Cortex of kidney (tissue), 1 donor: ENCODE data around the gene GRID1.

Experiments used
- DNase-seq: peaks from one replicate; lab custom pipeline; 2025; lab: John Stamatoyannopoulos, UW

Gene GRID1

GRCh38 chr10:86366033-86366901 lies at the start of gene GRID1:
Gene GRID1 (minus strand): TSS chr10:86366795.
- DNase-seq: no peak

DNA sequence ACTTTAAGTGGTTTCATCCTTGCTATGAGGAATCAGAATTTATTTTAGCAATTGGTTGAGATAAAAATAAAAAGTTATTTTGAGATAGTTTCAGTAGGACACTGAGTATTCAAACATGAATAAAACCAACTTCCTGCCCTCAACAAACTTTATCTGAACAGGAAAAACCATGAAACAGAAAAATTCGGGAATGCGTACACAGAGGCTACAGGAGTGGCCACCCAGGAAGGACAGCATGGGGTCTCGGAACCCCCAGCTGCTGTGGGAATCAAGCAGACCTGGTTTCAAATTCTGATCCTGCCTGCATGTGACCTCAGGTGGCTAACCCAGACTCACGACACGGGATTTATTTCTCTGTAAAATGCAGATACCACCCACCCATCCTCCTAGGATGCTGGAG lies 49.0 kb upstream of the GRID1 start:
- DNase-seq: no peak

DNA sequence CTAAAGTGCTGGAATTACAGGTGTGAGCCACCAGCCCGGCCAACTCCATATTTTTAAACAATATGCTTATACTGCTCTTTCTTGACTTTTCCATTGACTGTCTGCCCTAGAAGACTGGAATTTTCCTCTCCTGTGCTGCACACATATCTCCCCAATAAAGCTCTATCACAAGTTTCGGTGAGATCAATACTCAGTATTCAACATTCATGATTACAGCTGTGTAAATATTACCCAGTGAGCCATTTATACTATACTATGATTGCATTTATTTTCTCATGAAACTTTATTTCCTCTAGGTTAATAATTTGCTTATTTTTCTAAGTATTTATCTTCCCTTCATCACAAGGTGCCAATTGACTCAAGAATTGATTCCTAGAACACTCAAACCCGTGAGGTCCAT lies 48.5 kb upstream of the GRID1 start:
- no peak for DNase-seq

- no peak for DNase-seq
These were observed 46.6 kb upstream of the GRID1 start for GRCh38 chr10:86413046-86413728.

DNA sequence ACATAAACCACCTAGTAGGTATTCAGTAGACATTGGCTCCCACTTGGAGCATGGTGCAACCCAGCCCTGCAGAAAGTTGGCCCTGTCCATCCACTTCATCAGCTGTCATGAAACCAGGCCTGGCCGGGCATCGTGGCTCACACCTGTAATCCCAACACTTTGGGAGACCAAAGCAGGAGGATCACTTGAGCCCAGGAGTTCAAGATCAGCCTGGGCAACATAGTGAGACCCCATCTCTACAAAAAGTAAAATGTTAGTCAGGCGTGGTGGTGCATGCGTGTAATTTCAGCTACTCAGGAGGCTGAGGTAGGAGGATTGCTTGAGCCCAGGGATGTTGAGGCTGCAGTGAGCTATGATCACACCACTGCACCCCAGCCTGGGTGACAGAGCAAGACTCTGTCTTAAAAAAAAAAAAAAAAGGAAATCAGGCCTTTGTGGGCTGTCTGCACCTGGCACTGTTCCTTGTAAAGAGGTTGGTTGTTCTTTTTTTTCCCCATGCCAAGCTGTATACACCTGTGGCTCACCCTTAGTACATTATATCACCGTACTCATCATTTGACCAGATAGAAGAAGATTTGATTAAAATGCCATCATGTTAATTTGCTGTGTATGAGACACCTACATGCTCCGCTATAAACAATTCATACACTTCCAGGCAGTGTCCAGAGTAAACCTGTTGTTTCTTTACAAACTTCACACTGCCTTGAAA lies 45.4 kb upstream of the GRID1 start:
- no peak for DNase-seq

DNA sequence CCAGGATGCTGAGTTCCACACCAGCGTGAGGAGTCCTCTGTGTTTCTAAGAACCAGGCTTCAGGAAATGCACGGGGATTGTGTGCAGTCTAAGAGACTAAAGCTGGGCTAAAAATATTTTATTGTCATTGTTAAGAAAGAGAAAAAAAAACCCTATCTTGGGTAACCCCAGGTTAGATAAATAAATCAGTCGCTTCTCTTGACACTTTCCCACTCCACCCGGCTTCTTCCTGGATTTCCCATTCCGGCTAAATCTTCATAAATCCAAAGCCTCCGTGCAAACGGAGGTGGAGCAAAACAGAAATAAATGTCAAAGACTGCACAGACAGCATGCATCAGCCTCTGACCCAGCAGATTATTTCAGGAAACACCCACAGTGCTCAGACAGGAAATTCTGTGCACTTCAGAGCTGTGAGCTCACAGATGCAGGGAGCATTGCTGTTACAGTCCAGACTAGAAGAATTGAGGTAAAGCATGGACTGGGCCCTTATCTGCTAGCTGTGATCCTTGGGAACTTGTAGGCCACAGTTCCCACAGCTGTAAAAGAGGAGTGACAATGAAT lies 44.8 kb upstream of the GRID1 start:
- no peak for DNase-seq

- no peak for DNase-seq
These were observed 44.0 kb upstream of the GRID1 start for GRCh38 chr10:86410542-86411124.

- no peak for DNase-seq
These were observed 42.6 kb upstream of the GRID1 start for GRCh38 chr10:86409183-86409582.

DNA sequence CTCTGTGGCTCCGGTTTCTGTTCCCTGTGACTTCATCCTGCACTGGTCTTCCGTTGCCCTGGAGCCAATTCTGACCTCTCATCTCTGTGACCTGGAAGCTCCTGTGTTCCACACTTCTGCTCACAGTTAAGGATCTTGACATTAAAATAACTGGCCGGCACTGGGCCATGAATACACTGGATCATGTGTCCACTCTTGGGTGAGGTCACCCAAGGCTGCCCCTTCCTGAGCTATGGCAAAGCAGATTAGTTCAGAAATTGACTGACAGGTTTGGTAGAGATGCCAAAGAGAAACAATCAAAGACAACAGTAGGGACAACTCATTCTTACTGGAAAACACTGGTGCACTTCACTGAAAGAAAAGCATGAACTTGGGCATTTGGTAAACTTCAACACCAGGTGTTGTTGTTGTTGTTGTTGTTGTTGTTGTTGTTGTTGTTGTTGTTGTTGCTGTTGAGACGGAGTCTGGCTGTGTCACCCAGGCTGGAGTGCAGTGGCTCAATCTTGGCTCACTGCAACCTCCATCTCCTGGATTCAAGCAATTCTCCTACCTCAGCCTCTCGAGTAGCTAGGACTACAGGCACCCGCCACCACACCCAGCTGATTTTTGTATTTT lies 36.7 kb upstream of the GRID1 start:
- DNase-seq: no peak

DNA sequence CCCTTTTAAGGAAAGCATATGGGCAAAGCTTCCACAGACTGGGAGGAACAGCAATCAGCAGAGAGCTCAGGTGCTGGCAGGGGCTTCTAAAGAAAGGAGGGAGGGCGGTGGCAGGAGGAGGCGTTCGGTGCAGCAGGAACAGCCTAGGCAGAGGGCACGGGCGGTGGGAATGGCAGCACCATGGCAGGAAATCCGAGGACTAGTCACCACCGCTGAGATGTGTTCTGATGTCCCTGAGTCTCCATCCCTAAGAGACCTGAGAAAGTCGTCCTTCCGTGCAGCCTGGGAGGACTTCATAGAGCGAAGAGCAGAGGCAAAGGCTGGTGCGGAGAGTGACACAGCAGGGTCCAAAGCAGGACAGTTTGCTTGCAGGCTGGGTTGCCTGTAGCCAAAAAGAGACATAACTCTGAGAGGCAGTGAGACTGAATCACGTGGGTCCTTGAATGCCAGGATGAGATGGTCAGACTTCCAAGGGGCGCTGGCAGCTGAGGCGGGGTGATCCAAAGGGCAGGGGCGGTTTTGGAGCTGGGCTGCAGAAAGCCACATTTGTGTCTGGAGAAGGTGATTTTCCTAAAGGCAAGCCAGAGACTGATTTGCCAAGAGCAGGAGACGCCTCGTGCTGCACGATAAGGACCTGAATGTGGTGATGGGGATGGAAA lies 35.8 kb upstream of the GRID1 start:
- no peak for DNase-seq

- DNase-seq: no peak
These were observed 35.1 kb upstream of the GRID1 start for GRCh38 chr10:86401588-86402282.

GRCh38 chr10:86400705-86401587 lies 34.4 kb upstream of the GRID1 start:
- peak; percentile 26 for DNase-seq

GRCh38 chr10:86399879-86400704 lies 33.5 kb upstream of the GRID1 start:
- DNase-seq: no peak

- DNase-seq: no peak
These were observed 32.9 kb upstream of the GRID1 start for GRCh38 chr10:86399514-86399878.

DNA sequence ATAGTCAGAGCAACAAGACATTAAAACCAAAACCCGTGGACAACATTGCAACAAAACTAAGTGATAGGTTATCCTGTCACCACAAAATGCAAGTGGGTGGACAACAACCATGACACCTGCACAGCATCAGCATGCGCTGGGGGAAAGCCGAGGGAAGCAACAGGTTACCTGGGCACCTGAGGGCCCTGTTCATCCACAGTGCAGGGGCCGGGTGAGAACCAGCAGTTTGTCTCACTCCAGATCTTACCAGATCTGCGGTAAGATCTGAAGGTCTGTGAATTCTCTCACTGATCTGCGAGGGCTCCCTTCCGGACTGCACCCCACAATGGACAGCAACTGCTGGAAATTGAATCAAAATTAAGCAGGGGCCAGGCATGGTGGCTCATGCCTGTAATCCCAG lies 30.5 kb upstream of the GRID1 start:
- no peak for DNase-seq

- DNase-seq: no peak
These were observed 27.4 kb upstream of the GRID1 start for GRCh38 chr10:86393862-86394455.

GRCh38 chr10:86393362-86393761 lies 26.8 kb upstream of the GRID1 start:
- no peak for DNase-seq

DNA sequence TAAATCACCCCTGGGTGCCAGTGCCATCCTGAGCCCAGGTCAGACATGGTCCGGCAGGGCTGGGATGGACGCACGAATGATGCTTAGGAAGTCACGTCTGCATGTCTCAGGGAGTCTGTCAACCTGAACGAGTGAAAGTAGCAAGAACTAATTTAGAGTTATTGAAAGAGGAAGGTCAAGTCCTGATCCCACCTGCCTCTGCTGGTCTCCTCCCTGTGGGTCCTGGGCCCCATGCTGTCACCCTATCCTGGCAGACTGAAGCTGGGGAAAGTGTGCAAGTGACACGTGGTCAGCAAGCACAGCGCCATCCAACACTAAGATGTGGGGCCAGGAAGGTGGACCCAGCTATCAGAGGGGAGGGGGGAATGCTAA lies 26.1 kb upstream of the GRID1 start:
- no peak for DNase-seq
